HG03103 (cell line): ENCODE results near the gene NEB.
"Not testable (repeated sequence)": the region's sequence is repeated elsewhere in the genome, so short reads cannot be mapped to it uniquely, and the experiment has no call there.

Experiments
- ATAC-seq: cut with Tn5 transposase; IDR thresholded peaks from one replicate; pipeline ENCODE4 v1.9.1; 2021; ENCODE audit warnings: low read depth; ENCODE audit not compliant: unreplicated experiment

The NEB gene

GRCh38 chr2:151657667-151658076 is 76.6 kb downstream of the NEB start:
- no peak for ATAC-seq

- no peak for ATAC-seq
Measured at GRCh38 chr2:151655663-151656398, 78.4 kb downstream of the NEB start.

GRCh38 chr2:151654891-151655290 is 79.4 kb downstream of the NEB start:
- ATAC-seq, result no peak

- no peak for ATAC-seq
Measured at GRCh38 chr2:151654085-151654484, 80.2 kb downstream of the NEB start.

GRCh38 chr2:151651274-151651673 is 83.0 kb downstream of the NEB start:
- no peak for ATAC-seq

- no peak for ATAC-seq
Measured at GRCh38 chr2:151650456-151650855, 83.8 kb downstream of the NEB start.

- no peak for ATAC-seq
Measured at GRCh38 chr2:151649966-151650365, 84.3 kb downstream of the NEB start.

GRCh38 chr2:151649400-151649799 is 84.9 kb downstream of the NEB start:
- no peak for ATAC-seq

- not testable (repeated sequence) for ATAC-seq
Measured at GRCh38 chr2:151646512-151646911, 87.8 kb downstream of the NEB start.

GRCh38 chr2:151644580-151644979 is 89.7 kb downstream of the NEB start:
- no peak for ATAC-seq

GRCh38 chr2:151641895-151642294 is 92.4 kb downstream of the NEB start:
- ATAC-seq, result not testable (repeated sequence)

- ATAC-seq, result no peak
Measured at GRCh38 chr2:151640087-151640486, 94.2 kb downstream of the NEB start.

- no peak for ATAC-seq
Measured at GRCh38 chr2:151638990-151639389, 95.3 kb downstream of the NEB start.

GRCh38 chr2:151638191-151638933 is 95.9 kb downstream of the NEB start:
- ATAC-seq, result peak; percentile 60

- ATAC-seq, result peak; percentile 55
Measured at GRCh38 chr2:151637271-151637781, 97.0 kb downstream of the NEB start.

GRCh38 chr2:151634736-151635467 is 99.4 kb downstream of the NEB start:
- no peak for ATAC-seq

GRCh38 chr2:151632993-151633565 is 101.2 kb downstream of the NEB start:
- ATAC-seq, result no peak

- no peak for ATAC-seq
Measured at GRCh38 chr2:151630372-151630771, 103.9 kb downstream of the NEB start.

- no peak for ATAC-seq
Measured at GRCh38 chr2:151627353-151627752, 106.9 kb downstream of the NEB start.

GRCh38 chr2:151624271-151624670 is 110.0 kb downstream of the NEB start:
- no peak for ATAC-seq

- no peak for ATAC-seq
Measured at GRCh38 chr2:151623631-151624030, 110.6 kb downstream of the NEB start.
